ENCODE measurements around the gene ASTN2.
"Not testable (repeated sequence)": the region's sequence is repeated elsewhere in the genome, so short reads cannot be mapped to it uniquely, and the experiment has no call there.

Gene ASTN2

GRCh38 chr9:116842658-116843057 lies 572.2 kb downstream of the ASTN2 start:
- no peaks in the 10 kb centered on the region for H3K36me3 ChIP-seq (ENCODE audit: control insufficient read depth, insufficient read depth, low read length)

GRCh38 chr9:116838468-116838867 lies 576.4 kb downstream of the ASTN2 start:
- H3K27me3 ChIP-seq (replicated peaks; ENCODE audit: control insufficient read depth, insufficient read depth, low read length); DNase-seq (ENCODE audit: extremely low read depth, insufficient read length): not testable (repeated sequence)

More at GRCh38 chr9:116842658-116843057, 572.2 kb downstream of the ASTN2 start:
- no peak for DNase-seq (ENCODE audit: extremely low read depth, insufficient read length)
- TF ChIP-seq CTCF (IDR thresholded peaks at IDR 0.05; ENCODE audit: insufficient read depth, low read length, poor library complexity, severe bottlenecking) = peak; percentile 42
- no peaks in the 10 kb centered on the region for H3K27me3 ChIP-seq (replicated peaks; ENCODE audit: control insufficient read depth, insufficient read depth, low read length)
- no peak overlapping the region for H3K4me3 ChIP-seq (replicated peaks; ENCODE audit: low read depth, low read length)

GRCh38 chr9:116837018-116837989 lies 577.6 kb downstream of the ASTN2 start:
- no peak overlapping the region for H3K4me3 ChIP-seq (replicated peaks; ENCODE audit: low read depth, low read length)
- H3K36me3 ChIP-seq (ENCODE audit: control insufficient read depth, insufficient read depth, low read length) = no peaks in the 10 kb centered on the region
- H3K27me3 ChIP-seq (replicated peaks; ENCODE audit: control insufficient read depth, insufficient read depth, low read length) = no peaks in the 10 kb centered on the region; the same call in none of the 2 replicates
- TF ChIP-seq CTCF (IDR thresholded peaks at IDR 0.05; ENCODE audit: insufficient read depth, low read length, poor library complexity, severe bottlenecking) = no peak
- no peak for DNase-seq (ENCODE audit: extremely low read depth, insufficient read length)

More at GRCh38 chr9:116838468-116838867, 576.4 kb downstream of the ASTN2 start:
- not testable (repeated sequence) for H3K36me3 ChIP-seq (ENCODE audit: control insufficient read depth, insufficient read depth, low read length); H3K4me3 ChIP-seq (replicated peaks; ENCODE audit: low read depth, low read length)

- not testable (repeated sequence) for H3K36me3 ChIP-seq (ENCODE audit: control insufficient read depth, insufficient read depth, low read length); H3K27me3 ChIP-seq (replicated peaks; ENCODE audit: control insufficient read depth, insufficient read depth, low read length); DNase-seq (ENCODE audit: extremely low read depth, insufficient read length); H3K4me3 ChIP-seq (replicated peaks; ENCODE audit: low read depth, low read length)
Observed at GRCh38 chr9:116830321-116830720, 584.5 kb downstream of the ASTN2 start.

GRCh38 chr9:116821633-116822229 lies 593.1 kb downstream of the ASTN2 start:
- no peak for DNase-seq (ENCODE audit: extremely low read depth, insufficient read length)
- H3K4me3 ChIP-seq (replicated peaks; ENCODE audit: low read depth, low read length) = no peak overlapping the region
- TF ChIP-seq CTCF (IDR thresholded peaks at IDR 0.05; ENCODE audit: insufficient read depth, low read length, poor library complexity, severe bottlenecking) = no peak
- no peaks in the 10 kb centered on the region for H3K27me3 ChIP-seq (replicated peaks; ENCODE audit: control insufficient read depth, insufficient read depth, low read length)
- no peaks in the 10 kb centered on the region for H3K36me3 ChIP-seq (ENCODE audit: control insufficient read depth, insufficient read depth, low read length)

GRCh38 chr9:116819116-116819515 lies 595.7 kb downstream of the ASTN2 start:
- TF ChIP-seq CTCF (IDR thresholded peaks at IDR 0.05; ENCODE audit: insufficient read depth, low read length, poor library complexity, severe bottlenecking) = no peak
- DNase-seq (ENCODE audit: extremely low read depth, insufficient read length) = no peak
- no peak overlapping the region for H3K4me3 ChIP-seq (replicated peaks; ENCODE audit: low read depth, low read length)
- H3K27me3 ChIP-seq (replicated peaks; ENCODE audit: control insufficient read depth, insufficient read depth, low read length) = no peaks in the 10 kb centered on the region
- no peaks in the 10 kb centered on the region for H3K36me3 ChIP-seq (ENCODE audit: control insufficient read depth, insufficient read depth, low read length)

Measured in GM06990 (cell line).